ENCODE results near the gene SDHB. TPM values are rescaled to one million over a fixed set of nuclear protein-coding genes. Genes with fewer than 3 reads are reported as not detected.

The SDHB gene
- total and polyA plus RNA-seq, 2 donors (not counting 1 experiment from before 2014, with no cell fraction given) = 58.0 to 61.0 TPM

DNA sequence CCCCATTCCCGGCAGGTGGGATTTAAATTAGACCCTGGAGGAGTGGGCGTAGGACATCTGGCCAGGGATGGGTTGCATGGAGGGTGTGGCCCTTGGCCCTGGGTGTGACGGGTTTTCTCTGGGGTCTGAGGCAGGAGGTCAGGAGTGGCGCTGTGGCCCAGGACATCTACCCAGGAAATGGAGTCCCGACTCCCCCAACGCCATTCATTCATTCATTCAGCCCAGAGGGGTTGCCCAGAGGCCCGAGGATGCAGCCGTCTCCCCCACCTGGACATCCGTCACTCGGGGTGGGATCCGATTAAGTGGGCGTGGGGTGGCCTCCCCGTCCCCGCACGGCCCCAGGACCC is 42.8 kb downstream of the SDHB start:
- CTCF ChIA-PET = interaction anchor here (0.8 to 1.1 kb wide), 2 partner anchors 29 to 50 kb away, joined by 5 read pairs; no protein-coding TSS in a partner anchor
- WGBS (ENCODE audit: insufficient coverage) = 5% methylated on average over 10 of the region's 15 CpGs
- POLR2A ChIA-PET = no interaction called here
- no peaks in the 10 kb centered on the region for H3K9me3 Mint-ChIP-seq (ENCODE audit: insufficient read depth)
- H3K27me3 Mint-ChIP-seq = no peaks in the 10 kb centered on the region
- Histone ChIP-seq H4K20me1 (ENCODE audit: control insufficient read depth, insufficient read depth, low read length, poor library complexity, severe bottlenecking) (peaks cover 37% of the 10 kb centered on the region), H3K4me1 (ENCODE audit: control insufficient read depth in 2 of 2, insufficient read depth in 2 of 2, low read length in 2 of 2) (peaks cover 22 to 39% of the 10 kb centered on the region in 2 donors), H2AFZ (ENCODE audit: insufficient read depth, low read depth, low read length, poor library complexity, severe bottlenecking) (peak overlapping the region; percentile 92), H3K79me2 (ENCODE audit: control insufficient read depth, insufficient read depth, low read length) (peaks cover 38% of the 10 kb centered on the region), H3K4me3 (ENCODE audit: control extremely low read depth in 1 of 5, extremely low read depth in 1 of 5, insufficient read depth in 1 of 5, low read depth in 2 of 5, low read length in 4 of 5) (peak overlapping the region; percentile 21 to 83 (median 70)), H3K27me3 (replicated peaks in 1 of 4; ENCODE audit: control extremely low read depth in 1 of 4, control insufficient read depth in 3 of 4, insufficient read depth in 4 of 4, low read length in 3 of 4) (no peaks in the 10 kb centered on the region), H3K9me3 (ENCODE audit: control extremely low read depth in 1 of 3, control insufficient read depth in 2 of 3, insufficient read depth in 1 of 3, low read length in 2 of 3) (no peaks in the 10 kb centered on the region), H3K9ac (ENCODE audit: low read length) (peak overlapping the region; percentile 71), H3K27ac (ENCODE audit: low read length in 2 of 2) (peak overlapping the region in 1 of 2 donors; percentile 35), H3K36me3 (replicated peaks in 1 of 2; ENCODE audit: control extremely low read depth in 1 of 2, control insufficient read depth in 1 of 2, extremely low read depth in 1 of 2, insufficient read depth in 2 of 2, low read length in 1 of 2) (no peaks in the 10 kb centered on the region), H3K4me2 (replicated peaks; ENCODE audit: low read depth, low read length, poor library complexity, severe bottlenecking) (peak overlapping the region; percentile 82)
- ATAC-seq (ENCODE audit: low read depth) (no peak), DNase-seq (no peak)
- peaks cover 24% of the 10 kb centered on the region for H3K4me1 Mint-ChIP-seq
- peak overlapping the region; percentile 87 for H3K4me3 Mint-ChIP-seq
- intact Hi-C loops (cut with micrococcal nuclease) = loop anchor here (1.0 to 2.0 kb wide), 2 partner anchors 43 to 50 kb away; partner anchors contain the start of gene SDHB
- peak overlapping the region; percentile 72 for H3K27ac Mint-ChIP-seq
- TF ChIP-seq, protein P1, sequence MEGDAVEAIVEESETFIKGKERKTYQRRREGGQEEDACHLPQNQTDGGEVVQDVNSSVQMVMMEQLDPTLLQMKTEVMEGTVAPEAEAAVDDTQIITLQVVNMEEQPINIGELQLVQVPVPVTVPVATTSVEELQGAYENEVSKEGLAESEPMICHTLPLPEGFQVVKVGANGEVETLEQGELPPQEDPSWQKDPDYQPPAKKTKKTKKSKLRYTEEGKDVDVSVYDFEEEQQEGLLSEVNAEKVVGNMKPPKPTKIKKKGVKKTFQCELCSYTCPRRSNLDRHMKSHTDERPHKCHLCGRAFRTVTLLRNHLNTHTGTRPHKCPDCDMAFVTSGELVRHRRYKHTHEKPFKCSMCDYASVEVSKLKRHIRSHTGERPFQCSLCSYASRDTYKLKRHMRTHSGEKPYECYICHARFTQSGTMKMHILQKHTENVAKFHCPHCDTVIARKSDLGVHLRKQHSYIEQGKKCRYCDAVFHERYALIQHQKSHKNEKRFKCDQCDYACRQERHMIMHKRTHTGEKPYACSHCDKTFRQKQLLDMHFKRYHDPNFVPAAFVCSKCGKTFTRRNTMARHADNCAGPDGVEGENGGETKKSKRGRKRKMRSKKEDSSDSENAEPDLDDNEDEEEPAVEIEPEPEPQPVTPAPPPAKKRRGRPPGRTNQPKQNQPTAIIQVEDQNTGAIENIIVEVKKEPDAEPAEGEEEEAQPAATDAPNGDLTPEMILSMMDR (IDR thresholded peaks at IDR 0.05) = no peak
- TF ChIP-seq EZH2 (IDR thresholded peaks at IDR 0.05; ENCODE audit: borderline replicate concordance, insufficient read depth, low read depth, low read length, poor library complexity, severe bottlenecking) = no peak

DNA sequence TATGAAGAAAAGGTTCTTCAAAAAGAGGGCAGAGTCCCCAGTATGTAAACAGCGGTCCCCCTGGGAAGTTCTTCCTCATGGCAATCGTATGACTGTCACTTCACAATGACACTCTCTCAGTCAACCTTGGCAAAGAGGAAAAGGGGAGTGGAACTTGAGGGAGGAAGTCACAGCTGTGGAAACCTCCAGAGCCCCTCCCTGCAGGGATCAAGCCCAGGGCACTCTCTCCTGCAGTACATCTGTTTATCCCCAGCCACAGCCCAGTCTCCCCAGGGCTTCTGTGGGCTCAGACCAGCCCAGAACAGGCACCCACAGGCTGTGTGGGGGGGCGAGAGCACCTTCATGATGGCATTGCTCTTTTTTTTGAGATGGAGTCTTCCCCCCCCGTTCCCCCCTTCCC is 44.1 kb downstream of the SDHB start:
- H3K36me3 ChIP-seq (replicated peaks in 1 of 2; ENCODE audit: control extremely low read depth in 1 of 2, control insufficient read depth in 1 of 2, extremely low read depth in 1 of 2, insufficient read depth in 2 of 2, low read length in 1 of 2) = peaks cover 0 to 6% of the 10 kb centered on the region in 2 experiments
- Mint-ChIP-seq H3K27me3 (no peaks in the 10 kb centered on the region), H3K4me1 (peaks cover 24% of the 10 kb centered on the region), H3K9me3 (ENCODE audit: insufficient read depth) (no peaks in the 10 kb centered on the region), H3K27ac (no peak overlapping the region), H3K4me3 (peak overlapping the region; percentile 87)
- DNase-seq (peak; percentile 23), ATAC-seq (ENCODE audit: low read depth) (no peak)
- H3K4me2 ChIP-seq (replicated peaks; ENCODE audit: low read depth, low read length, poor library complexity, severe bottlenecking) = peak overlapping the region; percentile 82
- H3K79me2 ChIP-seq (ENCODE audit: control insufficient read depth, insufficient read depth, low read length) = peaks cover 38% of the 10 kb centered on the region
- no peak overlapping the region for H2AFZ ChIP-seq (ENCODE audit: insufficient read depth, low read depth, low read length, poor library complexity, severe bottlenecking)
- ChIA-PET CTCF (interaction anchor here (0.7 kb wide), 1 partner anchor 227 kb away, joined by 5 read pairs; no protein-coding TSS in a partner anchor), POLR2A (interaction anchor here (0.7 to 1.1 kb wide), 2 partner anchors 23 to 302 kb away, joined by 4 to 9 read pairs; no protein-coding TSS in a partner anchor)
- H3K9ac ChIP-seq (ENCODE audit: low read length) = no peak overlapping the region
- H3K27me3 ChIP-seq (replicated peaks in 1 of 4; ENCODE audit: control extremely low read depth in 1 of 4, control insufficient read depth in 3 of 4, insufficient read depth in 4 of 4, low read length in 3 of 4) = no peaks in the 10 kb centered on the region
- H3K4me3 ChIP-seq (ENCODE audit: control extremely low read depth in 1 of 5, extremely low read depth in 1 of 5, insufficient read depth in 1 of 5, low read depth in 2 of 5, low read length in 4 of 5) = no peak overlapping the region
- H3K9me3 ChIP-seq (ENCODE audit: control extremely low read depth in 1 of 3, control insufficient read depth in 2 of 3, insufficient read depth in 1 of 3, low read length in 2 of 3) = no peaks in the 10 kb centered on the region
- TF ChIP-seq, protein P1 (IDR thresholded peaks at IDR 0.05) = no peak
- TF ChIP-seq EZH2 (IDR thresholded peaks at IDR 0.05; ENCODE audit: borderline replicate concordance, insufficient read depth, low read depth, low read length, poor library complexity, severe bottlenecking) = no peak
- peaks cover 22 to 39% of the 10 kb centered on the region in 2 donors for H3K4me1 ChIP-seq (ENCODE audit: control insufficient read depth in 2 of 2, insufficient read depth in 2 of 2, low read length in 2 of 2)
- intact Hi-C loops (cut with micrococcal nuclease) = loop anchor here (2.0 kb wide), 1 partner anchor 49 kb away; no protein-coding TSS in a partner anchor
- peaks cover 37% of the 10 kb centered on the region for H4K20me1 ChIP-seq (ENCODE audit: control insufficient read depth, insufficient read depth, low read length, poor library complexity, severe bottlenecking)
- 0% methylated on average over 1 of the region's 4 CpGs for WGBS (ENCODE audit: insufficient coverage)
- no peak overlapping the region for H3K27ac ChIP-seq (ENCODE audit: low read length in 2 of 2)

Measured in B cell (primary cell).